Right cardiac atrium (tissue), 5 donors: Measurements from ENCODE around the gene EIF3D. TPM values are rescaled to one million over a fixed set of nuclear protein-coding genes. Genes with fewer than 3 reads are reported as not detected.
"Not testable (repeated sequence)": the region's sequence is repeated elsewhere in the genome, so short reads cannot be mapped to it uniquely, and the experiment has no call there.

Source experiments
- ATAC-seq, 2 donors: fragments of 200-7000 bp; cut with Tn5 transposase; one replicate each; pipeline versions ENCODE4 v1.8.0 to v1.9.1; 2020; ENCODE audit warnings: moderate library complexity in 2 of 2, mild to moderate bottlenecking in 1 of 2
- DNase-seq, 3 donors: peaks; one replicate each; pipeline ENCODE4 v3.0.0-alpha.2; 2020
- H3K27ac ChIP-seq: one replicate; pipeline ENCODE4 v1.5.1; 2013; ENCODE audit warnings: mild to moderate bottlenecking, low read length, control low read depth, moderate library complexity
- H3K27me3 ChIP-seq: one replicate; pipeline ENCODE4 v1.6.1; 2013; ENCODE audit not compliant: control insufficient read depth, insufficient read depth
- H3K4me1 ChIP-seq: one replicate; pipeline ENCODE4 v1.6.1; 2013; ENCODE audit warnings: low read length; ENCODE audit not compliant: control insufficient read depth, insufficient read depth
- H3K4me3 ChIP-seq: one replicate; pipeline ENCODE4 v1.5.1; 2013; ENCODE audit warnings: low read length, control low read depth
- H3K9me3 ChIP-seq: one replicate; pipeline ENCODE4 v1.6.1; 2013; ENCODE audit warnings: low read length; ENCODE audit not compliant: control insufficient read depth
- WGBS: extraction: QIAGEN DNeasy Blood & Tissue Kit; methylation state at CpG from one replicate; pipeline ENCODE4 v1.1.7; 2013; 5-methylcytosine and 5-hydroxymethylcytosine counted together
- intact Hi-C, 4 donors: fragments of 100-400 bp; cut with DNase I; formaldehyde crosslinking; loops; one replicate each; pipeline versions ENCODE4 v1.11.0 to v1.14.0; 2022 to 2023
- polyA plus RNA-seq: library from polyadenylated mRNA; stranded (reverse); fragments of 200-250 nt; gene quantifications from one replicate; pipeline ENCODE4 v1.2.3, GENCODE V29; 2013
- total RNA-seq, 4 donors: library from RNA; stranded (reverse); fragmentation: NEBNext Ultra II Directional; extraction: Animal tissue kit (Norgen Biotek cat#: 25700); gene quantifications; one replicate each; pipeline ENCODE4 v1.2.1, GENCODE V29; 2021
- donor health status: healthy with polysubstance abuse.
- donor health status: DM: no; HTN: yes; CAD: no.
- donor health status: DM: no; HTN: no; CAD: no.
- donor health status: DM: no; HTN: yes; CAD: no; lungs with severe emphysema.
- donor health status: DM: yes; HTN: yes; CAD: no.

EIF3D gene
- total and polyA plus RNA-seq, 5 donors: 67.6 to 92.0 (median 83.3) TPM

GRCh38 chr22:36549033-36549432 lies 20.1 kb upstream of the EIF3D start:
- Histone ChIP-seq H3K9me3 (no peaks in the 10 kb centered on the region), H3K27ac (no peak overlapping the region), H3K4me3 (no peak overlapping the region), H3K27me3 (no peaks in the 10 kb centered on the region), H3K4me1 (no peaks in the 10 kb centered on the region)
- ATAC-seq (no peak), DNase-seq (no peak)
- intact Hi-C loops: loop anchor here in 2 of 4 donors (5.0 kb wide), 1 partner anchor 308 kb away; no protein-coding TSS in a partner anchor
- 54% methylated on average over 5 of the region's 5 CpGs for WGBS

- WGBS: 34% methylated on average over 14 of the region's 14 CpGs
- no peak overlapping the region for H3K4me3 ChIP-seq
- H3K4me1 ChIP-seq: no peaks in the 10 kb centered on the region
- no peaks in the 10 kb centered on the region for H3K9me3 ChIP-seq
- DNase-seq (peak; percentile 23 to 67 (median 64)), ATAC-seq (peak in 1 of 2 donors; percentile 26)
- intact Hi-C loops: loop anchor here in 2 of 4 donors (5.0 kb wide), 1 partner anchor 309 kb away; no protein-coding TSS in a partner anchor
- H3K27ac ChIP-seq: no peak overlapping the region
- H3K27me3 ChIP-seq: no peaks in the 10 kb centered on the region
Observed at GRCh38 chr22:36548606-36549005, 19.6 kb upstream of the EIF3D start.

- DNase-seq (no peak), ATAC-seq (no peak)
- Histone ChIP-seq H3K27me3 (no peaks in the 10 kb centered on the region), H3K27ac (no peak overlapping the region), H3K9me3 (no peaks in the 10 kb centered on the region), H3K4me1 (no peaks in the 10 kb centered on the region), H3K4me3 (no peak overlapping the region)
- WGBS: 48% methylated on average over 6 of the region's 6 CpGs
- intact Hi-C loops: loop anchor here in 3 of 4 donors (2.0 to 5.0 kb wide), 2 partner anchors 310 kb away; no protein-coding TSS in a partner anchor
Observed at GRCh38 chr22:36546932-36547331, 18.0 kb upstream of the EIF3D start.

GRCh38 chr22:36546092-36546804 lies 17.3 kb upstream of the EIF3D start:
- H3K4me1 ChIP-seq: no peaks in the 10 kb centered on the region
- intact Hi-C loops: loop anchor here in 3 of 4 donors (2.0 to 5.0 kb wide), 2 partner anchors 311 kb away; no protein-coding TSS in a partner anchor
- WGBS: 21% methylated on average over 23 of the region's 23 CpGs
- no peak overlapping the region for H3K4me3 ChIP-seq
- H3K27ac ChIP-seq: no peak overlapping the region
- H3K27me3 ChIP-seq: no peaks in the 10 kb centered on the region
- peak; percentile 59 to 69 for ATAC-seq
- peak in 2 of 3 donors; percentile 32 to 56 for DNase-seq
- no peaks in the 10 kb centered on the region for H3K9me3 ChIP-seq

- 85% methylated on average over 11 of the region's 11 CpGs for WGBS
- Histone ChIP-seq H3K4me1 (no peaks in the 10 kb centered on the region), H3K4me3 (no peak overlapping the region), H3K9me3 (no peaks in the 10 kb centered on the region), H3K27me3 (no peaks in the 10 kb centered on the region), H3K27ac (no peak overlapping the region)
- ATAC-seq (no peak), DNase-seq (no peak)
- intact Hi-C loops: no loop called here
Observed at GRCh38 chr22:36544107-36544620, 15.2 kb upstream of the EIF3D start.

- Histone ChIP-seq H3K27ac (no peak overlapping the region), H3K4me1 (no peaks in the 10 kb centered on the region), H3K4me3 (no peak overlapping the region), H3K27me3 (no peaks in the 10 kb centered on the region), H3K9me3 (no peaks in the 10 kb centered on the region)
- DNase-seq: no peak
- no peak for ATAC-seq
- intact Hi-C loops: no loop called here
- WGBS: 39% methylated on average over 9 of the region's 9 CpGs
Observed at GRCh38 chr22:36541831-36542411, 13.0 kb upstream of the EIF3D start.

- Histone ChIP-seq H3K4me1 (no peaks in the 10 kb centered on the region), H3K9me3 (no peaks in the 10 kb centered on the region), H3K4me3 (no peak overlapping the region), H3K27me3 (no peaks in the 10 kb centered on the region), H3K27ac (no peak overlapping the region)
- WGBS: 73% methylated on average over 12 of the region's 12 CpGs
- ATAC-seq (no peak), DNase-seq (no peak)
- intact Hi-C loops: no loop called here
Observed at GRCh38 chr22:36540867-36541642, 12.1 kb upstream of the EIF3D start.

GRCh38 chr22:36538529-36538928 lies 9.6 kb upstream of the EIF3D start:
- Histone ChIP-seq H3K27me3 (no peaks in the 10 kb centered on the region), H3K27ac (no peak overlapping the region), H3K4me3 (no peak overlapping the region), H3K9me3 (no peaks in the 10 kb centered on the region), H3K4me1 (no peaks in the 10 kb centered on the region)
- no peak for DNase-seq
- ATAC-seq: no peak
- WGBS: 36% methylated on average over 7 of the region's 7 CpGs
- intact Hi-C loops: no loop called here

GRCh38 chr22:36536717-36537116 lies 7.8 kb upstream of the EIF3D start:
- ATAC-seq: no peak
- intact Hi-C loops: no loop called here
- no peak overlapping the region for H3K4me3 ChIP-seq
- 54% methylated on average over 7 of the region's 7 CpGs for WGBS
- no peak overlapping the region for H3K27ac ChIP-seq
- no peaks in the 10 kb centered on the region for H3K27me3 ChIP-seq
- H3K9me3 ChIP-seq: no peaks in the 10 kb centered on the region
- no peaks in the 10 kb centered on the region for H3K4me1 ChIP-seq
- no peak for DNase-seq

- H3K4me1 ChIP-seq, H3K4me3 ChIP-seq, DNase-seq, intact Hi-C loops, ATAC-seq, H3K27ac ChIP-seq, H3K9me3 ChIP-seq, H3K27me3 ChIP-seq: not testable (repeated sequence)
- WGBS: 88% methylated on average over 4 of the region's 4 CpGs
Observed at GRCh38 chr22:36533320-36533719, 4.4 kb upstream of the EIF3D start.

- Histone ChIP-seq H3K27ac (no peak overlapping the region), H3K27me3 (no peaks in the 10 kb centered on the region), H3K4me1 (no peaks in the 10 kb centered on the region), H3K4me3 (no peak overlapping the region), H3K9me3 (no peaks in the 10 kb centered on the region)
- 90% methylated on average over 2 of the region's 2 CpGs for WGBS
- intact Hi-C loops: no loop called here
- ATAC-seq (no peak), DNase-seq (no peak)
Observed at GRCh38 chr22:36532466-36532865, 3.5 kb upstream of the EIF3D start.
